NCI-H460 (cell line): ENCODE data around the gene TCF19. TPM values are rescaled to one million over a fixed set of nuclear protein-coding genes. Genes with fewer than 3 reads are reported as not detected.
A peak's percentile ranks its signal among the peaks of the same experiment; 100 is the strongest.

ENCODE experiments used
- DNase-seq: peaks from one replicate; pipeline ENCODE4 v3.0.0-alpha.2; 2016; ENCODE audit warnings: low read depth; ENCODE audit errors: extremely low read depth
- small RNA-seq, 2 experiments: library from RNA; depleted of rRNA; stranded (forward); fragments of <200 nt; gene quantifications; one replicate each; pipeline ENCODE3, GENCODE V24; 2014
- total RNA-seq: library from RNA; depleted of rRNA; stranded (reverse); fragments of >200 nt; shearing (Covaris generic); gene quantifications from 2 replicates; pipeline ENCODE4 v1.2.3, GENCODE V29; 2014; rRNA removed

The TCF19 gene
- total RNA-seq, 1 experiment from 2014 or later: 5.6 TPM

DNA sequence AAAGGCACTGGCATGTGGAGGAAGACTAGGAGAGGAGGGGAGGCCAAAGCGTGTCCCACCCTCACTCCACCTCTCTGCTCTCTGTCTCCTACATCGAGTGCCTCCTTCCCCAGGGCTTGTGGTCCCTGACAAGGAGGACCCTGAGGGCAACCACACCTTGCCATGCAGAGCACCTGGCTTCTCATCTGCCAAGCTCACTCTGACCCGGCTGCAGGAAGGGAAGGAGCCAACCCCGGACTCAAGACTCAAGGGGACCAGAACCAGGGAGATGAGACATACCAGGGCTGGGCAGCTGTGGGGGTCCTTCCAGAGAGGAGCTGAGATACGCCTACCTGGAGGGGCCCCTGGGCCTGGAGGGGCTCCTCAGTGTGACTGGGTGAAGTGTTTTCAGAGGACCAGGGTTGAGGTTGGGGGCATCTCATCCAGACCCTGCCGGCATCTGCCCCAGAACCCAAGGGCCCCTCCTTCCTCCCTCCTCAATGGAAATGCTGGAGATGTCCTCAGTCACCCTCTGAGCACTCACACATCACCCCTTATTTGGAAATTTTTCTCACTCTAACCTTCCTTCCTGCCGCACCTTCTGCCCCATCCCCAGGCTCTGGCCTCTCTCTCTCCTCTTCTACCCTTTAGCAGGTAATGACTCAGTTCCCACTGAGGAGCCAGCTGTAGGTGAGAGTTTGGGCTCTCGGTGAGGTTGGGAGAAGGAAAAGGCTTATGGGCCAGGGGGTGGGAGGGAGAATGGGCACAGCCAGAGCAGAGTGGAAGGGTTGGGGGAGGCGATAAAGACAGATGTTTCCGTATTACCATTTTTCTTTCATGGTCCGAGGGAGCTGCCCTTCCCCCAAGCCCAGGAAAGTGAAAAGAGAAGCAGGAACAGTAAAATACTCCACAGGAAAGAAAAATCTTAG is 44.1 kb downstream of the TCF19 start:
- no peak for DNase-seq

DNA sequence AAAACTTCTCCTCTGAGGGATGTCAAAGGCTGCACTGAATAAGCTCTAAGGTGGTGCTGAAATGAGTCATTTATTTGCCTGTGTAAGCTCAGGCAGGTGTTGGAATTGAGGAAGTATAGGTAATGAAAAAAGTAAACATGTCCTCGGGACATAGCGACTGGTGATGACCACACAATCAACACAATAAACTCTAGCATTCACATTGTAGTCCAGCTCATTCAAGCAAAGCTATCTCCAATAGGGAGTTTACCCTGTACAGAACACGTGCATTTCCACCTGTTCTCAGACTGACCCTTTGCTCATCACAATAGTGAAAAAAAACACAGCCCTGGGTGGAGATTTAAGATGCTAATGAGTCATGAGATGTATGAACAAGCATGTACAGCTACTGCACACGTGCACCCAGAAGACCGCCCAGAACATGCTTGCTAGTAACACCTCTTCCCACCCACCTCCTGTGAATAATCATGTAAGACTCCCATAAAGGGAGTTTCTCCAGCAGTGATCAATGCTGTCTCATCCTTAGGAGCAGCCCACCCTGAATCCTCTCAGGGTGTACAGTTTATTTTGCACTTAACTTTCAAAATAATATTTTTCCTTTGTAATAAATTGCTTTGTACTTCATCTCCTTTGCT is 45.1 kb downstream of the TCF19 start:
- DNase-seq: peak; percentile 43

DNA sequence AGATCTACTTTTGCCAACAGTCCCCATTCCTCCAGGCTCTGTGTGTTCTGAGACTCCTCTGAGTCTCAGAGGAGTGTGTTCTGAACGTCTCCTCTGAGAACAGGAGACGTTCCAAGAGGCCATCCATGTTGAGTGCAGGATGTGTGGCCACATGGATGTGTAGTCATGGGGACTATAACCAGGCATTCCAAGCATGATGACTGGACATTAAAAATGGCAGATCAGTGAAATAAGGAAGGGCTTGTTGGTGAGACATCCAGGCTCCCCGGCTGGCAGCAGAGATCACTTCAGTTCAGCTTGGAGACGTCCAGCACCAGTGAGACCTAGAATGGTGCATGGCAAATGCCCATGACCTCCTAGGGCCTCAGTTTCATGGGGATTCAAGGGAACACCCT is 46.4 kb downstream of the TCF19 start:
- no peak for DNase-seq

DNA sequence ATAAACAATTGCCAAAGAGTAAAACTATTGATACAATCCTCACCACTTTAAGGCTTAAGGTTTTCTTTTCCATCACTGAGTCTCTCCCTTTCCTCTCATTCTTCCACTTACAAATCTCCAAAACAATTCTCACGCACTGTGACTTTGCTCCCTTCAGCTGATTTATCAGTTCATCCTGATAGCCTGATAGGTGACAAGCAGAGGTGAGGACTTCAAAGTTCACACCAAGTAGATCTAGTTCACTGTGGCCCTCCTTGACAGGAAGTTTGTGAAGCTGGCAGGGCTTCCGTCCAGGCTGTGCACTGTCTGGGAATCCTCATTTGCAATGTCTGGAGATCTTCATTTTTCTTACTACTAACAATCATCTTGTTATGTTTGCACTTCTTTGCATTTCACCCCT is 47.2 kb downstream of the TCF19 start:
- no peak for DNase-seq

DNA sequence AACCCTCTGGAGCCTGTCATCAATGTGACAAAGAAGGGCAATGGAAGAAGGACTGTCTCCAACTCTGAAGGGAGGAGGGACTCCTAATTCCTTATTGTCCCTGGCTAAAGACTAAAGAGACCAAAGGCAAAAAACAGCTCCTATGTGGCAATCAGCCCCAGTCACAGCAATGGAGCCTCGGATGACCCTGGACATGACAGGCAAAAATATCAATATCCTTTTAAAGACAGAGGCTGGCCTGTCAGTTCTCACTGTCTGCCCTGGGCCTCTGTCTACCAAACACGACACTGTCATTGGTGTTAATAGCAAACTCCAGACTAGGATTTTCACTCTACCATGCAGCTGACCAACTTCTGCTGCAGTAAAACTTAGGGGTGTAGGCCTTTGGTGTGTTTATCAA is 50.1 kb downstream of the TCF19 start:
- DNase-seq: no peak

DNA sequence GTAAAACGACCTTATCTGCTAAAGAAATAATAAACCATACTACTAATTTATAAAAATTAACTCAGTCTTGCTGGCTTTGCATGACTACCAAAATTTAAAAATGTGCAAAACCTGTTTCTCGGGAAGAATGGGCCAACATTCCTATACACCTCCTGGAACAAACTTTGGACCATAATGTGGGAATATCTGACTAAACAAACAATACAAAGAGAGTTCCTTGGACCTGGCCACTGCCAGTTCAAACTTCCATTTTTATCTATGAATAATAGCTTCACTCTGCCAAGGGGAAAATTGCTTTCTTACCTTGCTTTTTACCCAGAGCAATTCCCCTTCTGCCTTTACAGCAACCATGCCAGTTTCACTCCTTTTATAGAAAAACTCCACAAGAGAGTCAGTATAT is 50.7 kb downstream of the TCF19 start:
- no peak for DNase-seq

DNA sequence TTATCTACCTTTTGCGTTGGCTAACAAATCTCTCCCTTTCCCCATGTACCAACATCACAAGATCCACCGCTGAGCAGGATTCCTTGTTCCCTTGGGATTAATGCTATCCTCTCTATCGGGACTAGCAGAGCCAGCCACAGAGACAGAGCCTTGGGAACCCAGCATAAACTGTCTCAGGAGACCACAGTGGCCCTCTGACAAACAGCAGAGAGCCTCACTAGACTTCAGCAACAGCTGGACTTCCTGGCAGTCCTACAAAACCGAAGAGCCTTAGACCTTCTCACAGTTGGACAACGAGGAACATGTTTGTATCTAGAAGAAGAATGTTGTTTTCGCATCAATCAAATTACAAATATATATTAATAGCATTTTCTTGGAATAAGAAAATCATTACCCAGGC is 51.7 kb downstream of the TCF19 start:
- DNase-seq: no peak

DNA sequence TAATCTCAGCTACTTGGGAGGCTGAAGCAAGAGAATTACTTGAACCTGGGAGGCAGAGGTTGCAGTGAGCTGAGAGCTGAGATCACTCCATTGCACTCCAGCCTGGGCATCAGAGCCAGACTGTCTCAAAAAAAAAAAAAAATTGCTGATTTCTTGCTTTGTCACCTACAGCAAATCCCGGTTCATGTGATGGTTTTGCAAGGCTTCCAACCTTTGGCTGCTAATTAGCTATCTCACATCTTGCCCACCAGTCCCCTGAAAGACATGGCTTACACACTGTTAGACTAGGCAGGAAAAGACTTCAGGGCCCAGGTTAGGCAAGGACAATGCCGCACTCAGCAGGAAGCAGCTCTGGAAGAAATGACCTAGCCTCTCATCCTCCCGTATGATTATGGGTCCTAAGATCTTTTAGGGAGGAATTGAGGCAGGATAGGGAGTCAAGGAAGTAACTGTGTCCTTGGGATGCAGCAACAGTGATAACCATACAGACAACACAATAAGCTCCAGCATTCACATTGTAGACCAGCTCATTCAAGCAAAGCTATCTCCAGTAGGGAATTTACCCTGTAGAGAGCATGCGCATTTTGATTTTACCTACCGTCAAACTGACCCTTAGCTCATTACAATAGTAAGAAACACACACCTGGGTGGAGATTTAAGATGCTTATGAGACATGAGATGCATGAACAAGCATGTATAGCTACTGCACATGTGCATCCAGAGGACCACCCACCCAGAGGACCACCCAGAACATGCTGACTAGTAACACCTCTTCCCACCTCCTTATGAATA is 52.5 kb downstream of the TCF19 start:
- DNase-seq: no peak

Small RNA genes lying within 50 kb of the gene (small RNA-seq; reads per million reads assigned to genes)
- gene POLR2LP1: 0 reads per million in 2 experiments

Other genes starting within 250 kb of the TCF19 start
- 17.7 and 24.6 TPM in 2 replicates for gene VARS2, start 244.4 kb upstream of the TCF19 start, total RNA-seq
- gene SFTA2, start 226.4 kb upstream of the TCF19 start, total RNA-seq: not detected in 2 replicates
- gene MUCL3, start 217.6 kb upstream of the TCF19 start, total RNA-seq: 0.15 TPM in 1 of 2 replicates, not detected in the other
- gene MUC21, start 174.9 kb upstream of the TCF19 start, total RNA-seq: not detected in 2 replicates
- not detected in 2 replicates for gene MUC22, start 148.1 kb upstream of the TCF19 start, total RNA-seq
- gene C6orf15, start 46.0 kb upstream of the TCF19 start, total RNA-seq: not detected in 2 replicates
- 0.09 and 0.37 TPM in 2 replicates for gene PSORS1C1, start 43.8 kb upstream of the TCF19 start, total RNA-seq
- not detected in 2 replicates for gene CDSN, start 38.1 kb upstream of the TCF19 start, total RNA-seq
- not detected in 2 replicates for gene PSORS1C2, start 19.5 kb upstream of the TCF19 start, total RNA-seq
- 8.6 and 10.7 TPM in 2 replicates for gene CCHCR1, start 787 bp upstream of the TCF19 start, total RNA-seq
- not detected in 2 replicates for gene POU5F1, start 12.1 kb downstream of the TCF19 start, total RNA-seq
- 84.6 and 85.8 TPM in 2 replicates for gene HLA-C, start 113.5 kb downstream of the TCF19 start, total RNA-seq
- 125 and 133 TPM in 2 replicates for gene HLA-B, start 198.6 kb downstream of the TCF19 start, total RNA-seq
- 13.7 and 15.2 TPM in 2 replicates for gene MICA, start 245.0 kb downstream of the TCF19 start, total RNA-seq